Ishikawa (cell line): ENCODE results near the gene UTY.

ENCODE experiments used
- CEBPB ChIP-seq: IDR thresholded peaks from 2 replicates; pipeline ENCODE4 v1.6.1; 2012
- CREB1 ChIP-seq: IDR thresholded peaks from 2 replicates; pipeline ENCODE4 v1.6.1; 2012; ENCODE audit warnings: low read depth
- EGR1 ChIP-seq: IDR thresholded peaks from 2 replicates; pipeline ENCODE4 v1.6.1; 2012
- EP300 ChIP-seq: IDR thresholded peaks from 2 replicates; pipeline ENCODE4 v1.6.1; 2012; ENCODE audit warnings: borderline replicate concordance
- FOXM1 ChIP-seq: IDR thresholded peaks from 2 replicates; pipeline ENCODE4 v1.6.1; 2012; ENCODE audit warnings: low read depth, borderline replicate concordance
- MAX ChIP-seq: IDR thresholded peaks from 2 replicates; pipeline ENCODE4 v1.6.1; 2012
- NFIC ChIP-seq: IDR thresholded peaks from 2 replicates; pipeline ENCODE4 v1.6.1; 2012
- RAD21 ChIP-seq: IDR thresholded peaks from 2 replicates; pipeline ENCODE4 v1.6.1; 2012; ENCODE audit warnings: low read depth
- TAF1 ChIP-seq: IDR thresholded peaks from 2 replicates; pipeline ENCODE4 v1.6.1; 2012; ENCODE audit warnings: low read depth, mild to moderate bottlenecking
- TCF12 ChIP-seq: IDR thresholded peaks from 2 replicates; pipeline ENCODE4 v1.6.1; 2012; ENCODE audit warnings: low read depth
- TEAD4 ChIP-seq: IDR thresholded peaks from 2 replicates; pipeline ENCODE4 v1.6.1; 2012
- YY1 ChIP-seq: IDR thresholded peaks from 2 replicates; pipeline ENCODE4 v1.6.1; 2012; ENCODE audit warnings: low read depth
- ZBTB7A ChIP-seq: IDR thresholded peaks from 2 replicates; pipeline ENCODE4 v1.6.1; 2012; ENCODE audit warnings: low read depth
- TF ChIP-seq, protein P1 (sequence below): IDR thresholded peaks from 2 replicates; pipeline ENCODE4 v1.6.1; 2012
- TF ChIP-seq, protein P2 (sequence below): IDR thresholded peaks from 2 replicates; pipeline ENCODE4 v1.6.1; 2012; ENCODE audit warnings: low read depth, mild to moderate bottlenecking

UTY gene

GRCh38 chrY:13478126-13478785 is 1.6 kb downstream of the UTY start:
- TF ChIP-seq, protein P1, sequence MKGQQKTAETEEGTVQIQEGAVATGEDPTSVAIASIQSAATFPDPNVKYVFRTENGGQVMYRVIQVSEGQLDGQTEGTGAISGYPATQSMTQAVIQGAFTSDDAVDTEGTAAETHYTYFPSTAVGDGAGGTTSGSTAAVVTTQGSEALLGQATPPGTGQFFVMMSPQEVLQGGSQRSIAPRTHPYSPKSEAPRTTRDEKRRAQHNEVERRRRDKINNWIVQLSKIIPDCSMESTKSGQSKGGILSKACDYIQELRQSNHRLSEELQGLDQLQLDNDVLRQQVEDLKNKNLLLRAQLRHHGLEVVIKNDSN = no peak
- TF ChIP-seq TAF1 (no peak), CEBPB (no peak), EP300 (no peak), TCF12 (no peak), NFIC (no peak), TEAD4 (no peak), MAX (no peak), YY1 (no peak), EGR1 (no peak), FOXM1 (no peak), CREB1 (no peak), ZBTB7A (no peak)
- TF ChIP-seq, protein P2, sequence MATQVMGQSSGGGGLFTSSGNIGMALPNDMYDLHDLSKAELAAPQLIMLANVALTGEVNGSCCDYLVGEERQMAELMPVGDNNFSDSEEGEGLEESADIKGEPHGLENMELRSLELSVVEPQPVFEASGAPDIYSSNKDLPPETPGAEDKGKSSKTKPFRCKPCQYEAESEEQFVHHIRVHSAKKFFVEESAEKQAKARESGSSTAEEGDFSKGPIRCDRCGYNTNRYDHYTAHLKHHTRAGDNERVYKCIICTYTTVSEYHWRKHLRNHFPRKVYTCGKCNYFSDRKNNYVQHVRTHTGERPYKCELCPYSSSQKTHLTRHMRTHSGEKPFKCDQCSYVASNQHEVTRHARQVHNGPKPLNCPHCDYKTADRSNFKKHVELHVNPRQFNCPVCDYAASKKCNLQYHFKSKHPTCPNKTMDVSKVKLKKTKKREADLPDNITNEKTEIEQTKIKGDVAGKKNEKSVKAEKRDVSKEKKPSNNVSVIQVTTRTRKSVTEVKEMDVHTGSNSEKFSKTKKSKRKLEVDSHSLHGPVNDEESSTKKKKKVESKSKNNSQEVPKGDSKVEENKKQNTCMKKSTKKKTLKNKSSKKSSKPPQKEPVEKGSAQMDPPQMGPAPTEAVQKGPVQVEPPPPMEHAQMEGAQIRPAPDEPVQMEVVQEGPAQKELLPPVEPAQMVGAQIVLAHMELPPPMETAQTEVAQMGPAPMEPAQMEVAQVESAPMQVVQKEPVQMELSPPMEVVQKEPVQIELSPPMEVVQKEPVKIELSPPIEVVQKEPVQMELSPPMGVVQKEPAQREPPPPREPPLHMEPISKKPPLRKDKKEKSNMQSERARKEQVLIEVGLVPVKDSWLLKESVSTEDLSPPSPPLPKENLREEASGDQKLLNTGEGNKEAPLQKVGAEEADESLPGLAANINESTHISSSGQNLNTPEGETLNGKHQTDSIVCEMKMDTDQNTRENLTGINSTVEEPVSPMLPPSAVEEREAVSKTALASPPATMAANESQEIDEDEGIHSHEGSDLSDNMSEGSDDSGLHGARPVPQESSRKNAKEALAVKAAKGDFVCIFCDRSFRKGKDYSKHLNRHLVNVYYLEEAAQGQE = no peak

- no peak for TF ChIP-seq EGR1
- TF ChIP-seq ZBTB7A = no peak
- no peak for TF ChIP-seq CREB1
- TF ChIP-seq, protein P2 = no peak
- TF ChIP-seq NFIC = no peak
- TF ChIP-seq FOXM1 = no peak
- TF ChIP-seq TEAD4 = no peak
- TF ChIP-seq, protein P1 = no peak
- no peak for TF ChIP-seq MAX
- TF ChIP-seq TCF12 = no peak
- TF ChIP-seq RAD21 = no peak
- no peak for TF ChIP-seq YY1
- TF ChIP-seq TAF1 = no peak
- TF ChIP-seq EP300 = no peak
Observed at GRCh38 chrY:13474997-13475396, 4.8 kb downstream of the UTY start.

DNA sequence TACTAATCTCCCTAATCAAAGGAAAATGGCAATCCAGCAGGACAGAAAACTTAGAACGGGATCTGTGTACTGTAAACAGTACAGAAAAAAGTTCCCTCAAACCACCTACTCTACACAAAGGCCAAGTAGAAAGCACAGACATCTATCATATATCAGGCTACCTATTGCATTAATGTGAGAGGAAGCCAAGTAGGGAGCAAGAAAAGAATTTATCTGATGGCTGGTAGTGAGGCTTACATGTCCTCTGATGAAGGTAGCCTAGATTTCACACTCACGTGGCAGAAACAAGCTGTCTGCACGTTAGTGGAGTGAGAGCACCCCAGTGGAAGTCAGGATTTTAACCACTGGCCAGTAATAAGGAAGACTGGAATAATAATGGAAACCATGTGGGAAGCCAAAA is 28.3 kb downstream of the UTY start:
- TF ChIP-seq, protein P1 = no peak
- TF ChIP-seq RAD21 (no peak), YY1 (no peak)

DNA sequence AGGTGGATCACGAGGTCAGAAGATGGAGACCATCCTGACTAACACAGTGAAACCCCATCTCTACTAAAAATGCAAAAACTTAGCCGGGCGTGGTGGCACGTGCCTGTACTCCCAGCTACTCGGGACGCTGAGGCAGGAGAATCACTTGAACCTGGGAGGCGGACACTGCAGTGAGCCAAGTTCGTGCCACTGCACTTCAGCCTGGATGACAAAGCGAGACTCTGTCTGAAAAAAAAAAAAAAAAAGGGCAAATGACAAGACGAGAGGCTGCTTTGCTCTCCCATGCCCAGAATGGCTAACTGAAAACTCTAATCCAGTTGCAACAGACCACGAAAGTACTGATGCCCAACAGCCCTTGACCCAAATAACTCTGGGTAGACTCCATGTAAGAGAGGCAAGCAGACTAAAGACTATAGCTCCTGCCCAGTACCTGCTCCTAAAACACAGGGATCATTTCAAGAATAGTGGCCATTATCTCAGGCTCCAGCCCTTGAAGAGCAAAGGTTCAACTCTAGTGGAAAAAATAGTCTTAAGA is 29.2 kb downstream of the UTY start:
- TF ChIP-seq CEBPB = no peak
- TF ChIP-seq, protein P1 = no peak
- TF ChIP-seq CREB1 = no peak
- TF ChIP-seq EGR1 = no peak
- no peak for TF ChIP-seq RAD21
- TF ChIP-seq, protein P2 = no peak
